HG02943 (cell line): ENCODE results near the gene UBE2I.

Source experiments
- ATAC-seq: cut with Tn5 transposase; IDR thresholded peaks from one replicate; pipeline ENCODE4 v1.9.1; 2021; ENCODE audit warnings: mild to moderate bottlenecking, low read depth, moderate library complexity; ENCODE audit not compliant: unreplicated experiment

UBE2I gene

DNA sequence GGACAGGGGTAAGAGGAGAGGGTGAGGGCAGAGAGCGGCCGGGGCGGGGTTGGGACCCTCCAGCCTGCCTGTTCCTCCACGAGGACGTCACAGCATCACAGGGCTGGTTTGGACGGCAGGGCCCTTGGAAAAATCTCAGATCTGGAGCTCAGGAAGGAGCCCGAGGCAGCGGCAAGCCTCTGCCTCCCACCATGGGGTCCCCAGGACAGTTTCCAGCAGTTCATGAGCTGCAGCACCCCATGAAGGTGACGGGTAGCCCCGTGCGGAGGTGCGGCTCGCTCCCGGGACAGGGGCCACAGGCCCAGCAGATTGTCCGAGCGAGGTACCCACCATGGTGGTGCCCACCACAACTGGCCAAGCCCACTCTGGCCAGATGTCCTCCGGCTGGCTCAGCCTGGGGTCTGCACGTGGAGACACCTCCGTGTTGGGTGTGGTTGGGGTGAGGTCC lies 32.3 kb upstream of the UBE2I start:
- no peak for ATAC-seq

DNA sequence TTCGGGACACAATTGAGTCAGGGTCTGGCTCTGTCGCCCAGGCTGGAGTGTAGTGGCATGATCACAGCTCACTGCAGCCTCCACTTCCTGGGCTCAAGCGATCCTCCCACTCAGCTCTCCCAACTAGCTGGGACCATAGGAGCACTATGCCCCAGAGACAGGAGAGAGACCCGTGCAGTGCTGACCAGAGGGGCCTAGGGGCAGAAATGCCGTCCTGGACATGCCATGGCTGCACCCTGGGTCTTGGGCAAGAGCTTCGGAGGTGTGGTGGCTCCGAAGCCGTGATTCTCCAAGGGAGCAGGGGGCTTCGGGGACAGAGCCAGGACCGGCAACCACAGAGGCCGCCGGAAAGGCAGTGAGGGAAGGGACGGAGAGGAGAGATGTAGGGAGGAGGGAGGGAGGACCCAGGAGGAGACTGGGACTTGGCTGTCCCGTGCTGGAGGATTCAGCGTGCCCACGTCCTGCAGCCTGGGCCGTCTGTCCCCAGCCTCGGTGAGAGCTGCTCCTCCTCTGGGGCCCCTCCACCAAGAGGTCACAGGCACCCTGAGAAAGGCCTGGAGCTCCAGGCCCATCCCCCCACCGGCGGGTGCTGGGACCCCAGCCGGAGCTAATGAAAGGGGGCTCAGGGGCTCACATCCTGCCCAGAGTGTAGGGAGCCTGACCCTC lies 31.7 kb upstream of the UBE2I start:
- ATAC-seq, result no peak

DNA sequence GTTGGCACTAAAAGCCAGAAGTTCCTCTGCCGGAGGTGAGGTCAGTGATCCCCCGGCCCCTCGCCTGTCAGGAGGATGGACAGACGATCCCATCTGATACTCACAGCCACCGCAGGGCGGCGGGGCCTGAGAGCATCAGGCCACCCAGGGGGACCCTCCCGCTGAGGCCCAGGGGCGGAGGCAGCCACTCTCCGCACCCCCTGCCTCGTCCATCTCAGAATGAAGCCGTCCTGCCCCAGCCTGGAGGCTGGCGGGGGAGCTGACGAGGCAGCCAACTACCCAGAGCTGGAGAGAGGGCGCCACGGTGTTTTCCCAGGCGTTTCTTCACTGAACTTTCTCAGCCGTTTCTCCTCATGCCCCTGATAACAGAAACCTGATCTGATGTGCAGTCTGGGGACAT lies 31.0 kb upstream of the UBE2I start:
- no peak for ATAC-seq

DNA sequence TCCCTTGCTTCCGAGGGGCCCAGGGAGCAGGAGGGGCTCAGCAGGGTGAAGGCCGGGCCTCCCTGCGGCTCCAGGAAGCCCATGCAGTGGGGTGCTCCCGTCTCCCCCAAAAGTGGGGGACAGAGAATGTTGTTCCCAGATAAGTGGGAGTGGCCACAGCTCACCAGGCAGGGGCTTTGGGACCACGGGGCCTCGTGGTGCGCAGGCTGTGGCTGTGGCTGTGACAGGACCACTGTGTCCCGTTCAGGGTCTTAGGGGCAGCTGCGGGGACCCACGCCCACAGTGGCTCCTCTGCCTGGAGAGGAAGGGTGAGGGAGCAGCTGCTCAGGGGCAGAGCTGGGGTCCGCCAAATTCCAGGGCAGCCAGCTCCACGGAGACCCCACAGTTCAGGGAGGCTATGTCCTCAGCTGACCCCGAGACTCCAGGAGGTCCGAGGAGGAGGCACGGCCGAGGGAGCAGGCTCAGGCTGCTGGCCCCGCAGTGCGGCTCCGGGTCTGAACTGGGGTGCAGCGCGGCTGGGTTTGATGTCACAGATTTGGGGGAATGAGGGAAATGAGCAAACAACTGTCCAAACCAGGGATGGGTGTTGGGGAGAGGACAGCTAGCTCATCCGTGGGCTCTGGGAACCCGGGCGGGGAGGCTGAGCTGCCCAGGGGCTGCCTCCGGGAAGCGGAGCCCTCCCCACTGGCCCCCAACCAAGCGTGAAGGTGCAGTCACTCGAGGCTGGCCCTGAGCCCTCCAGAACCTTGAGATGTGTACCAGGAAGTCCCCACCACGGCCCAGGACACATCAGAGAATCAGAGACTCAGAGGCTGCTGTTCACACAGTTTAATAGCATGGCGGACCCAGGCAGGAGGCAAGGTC lies 30.1 kb upstream of the UBE2I start:
- ATAC-seq, result no peak

DNA sequence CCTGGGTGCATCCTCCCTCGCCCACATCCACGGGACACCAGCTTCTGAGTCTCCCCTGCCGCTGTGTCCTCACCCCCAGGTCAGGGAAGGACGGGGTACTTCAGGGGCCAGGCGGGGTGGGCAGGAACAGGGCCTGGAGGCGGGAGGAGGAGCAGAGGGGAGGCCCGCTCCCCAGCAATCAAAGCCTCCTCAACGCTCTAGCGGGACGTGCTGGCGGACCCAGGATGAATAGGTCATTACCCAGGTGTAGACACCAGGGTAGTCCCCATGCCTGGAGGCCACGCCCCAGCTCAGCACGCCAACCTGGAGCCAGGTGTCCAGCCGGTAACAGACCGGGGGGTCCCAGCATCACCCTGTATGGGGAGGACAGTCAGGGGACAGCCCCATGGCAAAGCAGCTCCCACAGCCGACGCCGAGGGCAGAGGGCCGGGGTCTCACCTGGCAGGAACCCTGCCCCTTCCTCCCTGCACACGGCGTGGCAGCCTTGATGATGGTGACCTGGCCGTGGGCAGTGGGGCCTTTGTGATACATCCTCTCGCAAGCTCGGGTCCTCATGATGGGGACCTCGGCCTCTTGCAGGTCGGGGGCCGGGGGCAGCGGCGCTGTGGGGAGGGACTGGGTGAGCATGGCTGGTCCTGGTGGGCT lies 29.4 kb upstream of the UBE2I start:
- no peak for ATAC-seq

DNA sequence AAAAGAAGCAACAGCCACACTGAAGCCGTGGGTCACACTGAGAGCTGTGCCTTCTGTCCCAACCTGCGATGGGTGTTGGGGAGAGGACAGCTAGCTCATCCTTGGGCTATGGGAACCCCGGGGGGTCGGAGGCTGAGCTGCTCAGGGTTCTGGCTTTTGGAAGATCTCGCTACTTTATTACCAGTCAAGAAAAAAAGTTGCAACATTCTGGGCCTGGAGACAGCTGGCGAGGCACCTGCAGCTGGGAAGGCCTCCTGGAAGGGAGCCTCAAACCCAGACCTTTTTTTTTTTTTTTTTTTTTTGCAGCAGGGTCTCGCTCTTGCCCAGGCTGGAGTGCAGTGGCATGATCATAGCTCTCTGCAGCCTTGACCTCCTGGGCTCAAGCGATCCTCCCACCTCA lies 28.7 kb upstream of the UBE2I start:
- no peak for ATAC-seq

DNA sequence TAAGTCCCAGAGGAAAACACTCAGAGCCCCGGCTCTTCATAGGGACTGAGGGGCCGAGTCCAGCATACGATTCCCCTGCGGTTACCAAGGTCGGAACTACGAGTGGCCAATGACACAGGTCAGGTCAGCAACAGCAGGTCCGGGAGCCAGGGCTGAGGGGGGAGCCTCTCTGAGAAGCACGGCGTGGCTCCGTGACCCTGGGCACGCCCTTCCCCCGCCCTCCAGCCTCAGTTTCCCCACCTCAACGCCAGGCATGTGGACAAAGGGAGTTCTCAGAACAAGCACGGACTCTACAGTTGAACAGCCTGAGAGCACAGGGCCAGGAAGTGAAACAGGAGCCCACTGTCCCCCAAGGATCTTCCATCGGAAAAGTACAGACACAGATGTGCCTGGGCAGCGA lies 27.9 kb upstream of the UBE2I start:
- no peak for ATAC-seq

DNA sequence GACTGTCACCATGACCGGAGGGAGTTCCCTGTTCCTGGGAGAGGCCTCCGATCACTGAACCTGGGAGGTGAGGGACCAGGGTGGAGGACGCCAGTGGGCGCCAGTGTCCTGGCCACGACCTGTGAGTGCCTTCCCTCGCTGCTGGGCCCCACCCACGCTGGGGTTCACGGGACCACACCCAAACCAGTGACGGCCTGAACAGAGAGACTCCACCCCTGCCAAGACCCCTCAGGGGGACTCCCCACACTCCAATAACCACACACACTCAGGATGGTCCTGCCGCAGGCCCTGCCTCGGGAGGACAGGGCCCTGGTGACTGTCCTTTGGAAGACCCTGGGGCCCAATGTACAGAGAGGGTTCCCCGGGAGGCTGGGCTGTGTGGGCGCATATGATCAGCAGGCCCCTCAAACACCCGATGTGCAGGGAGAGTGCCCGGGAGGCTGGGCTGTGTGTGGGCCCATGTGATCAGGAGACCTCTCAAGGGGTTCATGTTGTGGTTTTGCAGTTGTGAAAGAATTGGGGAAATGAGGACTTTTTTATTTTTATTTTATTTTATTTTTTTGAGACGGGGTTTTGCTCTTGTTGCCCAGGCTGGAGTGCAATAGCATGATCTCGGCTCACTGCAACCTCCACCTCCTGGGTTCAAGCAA lies 27.0 kb upstream of the UBE2I start:
- no peak for ATAC-seq

DNA sequence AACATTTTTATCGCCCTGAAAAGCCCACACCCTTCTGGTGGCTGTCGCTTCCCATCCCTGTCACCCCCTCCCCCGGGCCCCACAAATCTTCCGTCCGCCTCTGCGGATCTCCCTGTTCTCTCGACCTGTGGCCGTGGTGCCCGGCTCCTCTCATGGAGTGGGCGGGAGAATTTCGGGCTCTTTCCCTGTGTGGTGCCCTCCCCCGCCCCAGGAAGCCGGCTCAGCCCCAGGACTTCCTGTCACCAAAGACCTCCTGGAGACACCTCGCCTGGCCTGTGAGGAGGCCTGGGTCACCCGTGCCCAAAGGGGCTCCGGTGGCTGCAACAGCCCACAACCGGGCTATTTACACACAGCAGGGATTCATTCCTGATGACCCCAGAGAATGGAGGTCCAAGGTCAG lies 26.1 kb upstream of the UBE2I start:
- no peak for ATAC-seq

DNA sequence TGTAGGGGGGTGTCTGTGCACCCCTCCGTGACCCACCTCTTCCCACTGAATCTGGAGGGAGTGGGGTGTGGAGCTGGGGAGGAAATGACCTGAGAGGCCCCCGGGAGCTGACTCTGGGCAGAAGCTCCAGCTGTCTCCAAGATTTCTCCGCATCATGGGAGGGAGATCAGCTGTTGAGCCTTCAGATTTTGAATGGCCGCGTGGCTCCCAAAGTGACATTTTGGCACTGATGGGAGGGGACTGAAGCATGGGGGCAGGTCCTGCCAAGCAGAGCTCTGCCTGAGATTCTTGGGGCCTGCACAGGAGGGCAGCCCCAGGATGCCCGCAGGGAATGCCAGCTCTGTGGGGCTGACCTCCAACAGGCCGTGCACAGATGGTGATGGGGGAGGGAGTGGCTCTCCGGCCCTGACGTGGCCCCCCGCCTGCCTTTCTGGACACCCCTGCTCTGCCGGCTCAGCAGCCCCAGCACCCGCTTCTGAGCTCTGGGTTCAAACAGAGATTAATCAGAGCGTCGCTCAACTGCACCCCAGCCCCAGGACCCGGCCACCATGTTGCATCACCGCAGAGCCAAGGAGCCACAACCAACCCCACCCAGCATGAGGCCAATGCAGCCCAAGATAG lies 25.3 kb upstream of the UBE2I start:
- no peak for ATAC-seq

DNA sequence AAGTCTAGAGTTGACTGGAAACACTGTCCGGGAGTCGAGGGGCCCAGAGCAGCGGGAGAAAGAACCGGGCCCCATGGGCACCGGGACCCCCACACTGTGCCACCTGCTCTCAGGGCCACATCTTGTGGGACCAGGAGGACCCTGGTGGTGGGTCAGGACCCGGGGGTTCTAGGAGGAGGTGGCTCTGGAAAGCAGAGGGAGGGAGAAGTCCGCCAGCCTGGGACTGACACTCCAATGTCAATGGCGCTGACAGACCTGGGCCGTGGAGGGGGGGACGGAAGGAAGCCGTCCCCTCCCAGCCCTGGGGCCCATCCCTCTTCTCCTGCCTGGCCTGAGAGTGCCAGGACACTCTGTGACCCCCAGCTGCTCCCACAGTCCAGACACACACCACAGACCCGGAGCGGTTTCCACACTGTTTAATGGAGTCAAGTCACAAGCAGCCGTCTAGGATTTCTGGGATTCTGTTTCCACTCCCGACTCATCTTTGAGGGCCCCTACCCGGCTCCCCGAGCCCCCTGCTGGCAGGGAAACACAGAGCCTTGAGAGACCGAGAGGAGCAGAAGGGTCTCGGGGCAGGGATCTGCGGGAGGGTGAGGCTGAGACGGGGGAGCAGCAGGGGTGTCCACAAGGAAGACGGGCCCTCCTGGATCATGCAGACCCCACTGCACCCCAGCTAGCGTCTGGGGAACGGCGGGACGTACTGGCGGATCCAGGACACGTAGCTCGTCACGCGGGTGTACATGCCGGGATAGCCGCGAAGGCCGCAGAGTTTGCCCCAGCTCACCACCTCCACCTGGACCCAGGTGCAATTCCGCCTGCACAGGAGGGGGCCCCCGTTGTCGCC lies 23.5 kb upstream of the UBE2I start:
- ATAC-seq, result no peak

DNA sequence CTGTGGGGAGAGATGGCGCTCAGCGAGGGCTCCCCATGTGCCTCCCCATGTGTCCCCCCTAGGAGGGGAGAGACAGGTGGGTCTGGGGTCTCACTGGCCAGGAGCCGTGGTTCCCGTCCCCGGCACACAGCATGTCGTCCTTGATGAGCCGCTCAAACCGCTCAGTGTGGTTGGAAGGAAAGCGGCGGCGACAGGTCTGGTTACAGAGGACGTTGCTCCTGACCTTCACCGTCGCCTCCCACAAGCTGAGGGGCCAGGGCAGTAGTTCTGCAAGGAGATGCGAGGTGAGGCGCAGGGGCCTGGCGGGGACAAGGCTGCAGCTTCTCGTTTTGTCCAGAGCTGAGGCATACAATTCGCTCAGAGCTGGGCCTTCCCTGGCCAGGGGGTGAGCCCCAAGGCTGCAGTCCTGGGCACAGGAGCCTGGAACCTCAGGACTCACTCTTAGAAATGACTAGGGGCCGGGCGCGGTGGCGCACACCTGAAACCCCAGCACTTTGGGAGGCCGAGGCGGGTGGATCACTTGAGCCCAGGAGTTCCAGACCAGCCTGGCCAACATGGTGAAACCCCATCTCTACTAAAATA lies 22.8 kb upstream of the UBE2I start:
- ATAC-seq, result no peak

DNA sequence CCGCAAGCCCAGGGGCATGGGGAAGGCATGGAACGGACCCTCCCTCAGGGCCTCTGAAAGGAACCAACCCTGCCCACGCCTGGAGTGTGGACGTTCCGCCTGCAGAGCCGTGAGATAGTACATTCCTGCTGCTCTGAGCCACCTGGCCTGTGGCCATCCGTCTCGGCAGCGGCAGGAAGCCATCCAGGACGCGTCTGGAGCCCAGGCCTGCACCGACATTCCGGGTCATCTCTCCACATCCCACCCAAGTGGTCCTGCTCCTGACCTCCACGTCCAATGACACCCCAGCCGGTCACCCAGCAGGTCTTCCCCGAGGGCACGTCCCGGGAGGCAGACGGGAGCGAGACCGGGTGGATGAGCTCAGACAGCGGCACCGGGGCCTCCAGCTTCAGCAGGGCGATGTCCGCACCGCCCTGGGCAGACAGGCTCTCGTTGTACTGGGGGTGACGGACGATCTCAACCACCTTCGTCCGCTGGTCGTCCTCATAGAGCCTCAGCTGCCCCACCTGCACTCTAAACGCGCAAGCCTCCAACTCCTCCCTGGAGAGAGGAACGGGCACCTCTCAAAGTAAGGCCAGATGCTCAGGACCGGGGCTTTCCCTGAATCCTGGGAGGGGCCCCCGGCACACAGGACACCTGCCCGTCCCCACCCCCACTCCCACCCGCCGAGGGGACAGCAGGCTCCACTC lies 21.3 kb upstream of the UBE2I start:
- no peak for ATAC-seq

DNA sequence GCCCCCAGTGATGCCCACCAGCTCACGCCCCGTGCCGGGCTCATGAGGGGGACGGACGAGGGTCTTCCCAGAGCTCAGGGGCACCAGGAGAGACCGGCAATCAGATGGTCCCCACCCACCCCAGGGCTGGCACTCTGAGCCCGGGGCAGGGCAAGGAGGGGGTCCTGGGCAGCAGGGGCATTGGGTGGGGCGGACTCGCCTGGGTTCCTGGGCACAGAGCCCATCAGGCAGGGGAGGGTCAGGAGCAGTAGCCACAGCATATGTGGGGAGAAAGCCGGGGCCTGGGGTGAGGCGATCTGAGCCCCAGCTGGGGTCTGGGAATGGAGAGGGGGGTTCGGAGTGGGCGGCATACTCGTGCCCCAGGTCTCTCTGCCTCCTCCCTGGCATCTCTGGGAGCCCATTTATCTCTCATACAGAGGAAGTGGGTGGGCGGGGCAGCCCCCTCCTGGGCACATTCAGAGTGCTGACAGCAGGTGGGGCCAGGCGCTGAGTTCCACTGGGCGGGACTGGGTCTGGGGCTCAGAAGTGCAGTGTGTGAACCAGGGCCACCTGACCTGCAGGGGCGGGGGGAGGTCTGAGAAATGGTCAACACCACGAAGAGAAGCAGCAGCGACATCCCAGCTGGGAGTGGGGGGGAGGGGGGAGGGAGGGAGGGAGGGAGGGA lies 20.5 kb upstream of the UBE2I start:
- ATAC-seq, result no peak

DNA sequence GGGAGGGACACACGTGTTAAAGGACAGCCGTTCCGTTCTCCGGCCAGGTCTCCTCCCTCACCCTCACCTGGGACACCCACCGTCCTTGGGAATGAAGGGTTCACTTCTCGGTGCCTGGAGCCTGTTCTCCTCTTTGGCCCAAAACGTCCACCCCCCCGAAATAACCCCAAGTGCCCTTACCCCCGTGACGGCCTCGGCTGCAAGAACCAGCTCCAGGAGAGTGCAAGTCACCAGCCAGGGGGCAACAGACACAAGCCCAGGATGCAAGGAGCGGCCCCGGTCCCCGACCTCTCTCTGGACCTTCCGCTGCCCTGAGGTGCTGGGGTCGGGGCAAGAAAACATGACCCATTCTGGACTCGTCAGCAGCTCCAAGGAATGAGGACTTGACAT lies 20.0 kb upstream of the UBE2I start:
- no peak for ATAC-seq

DNA sequence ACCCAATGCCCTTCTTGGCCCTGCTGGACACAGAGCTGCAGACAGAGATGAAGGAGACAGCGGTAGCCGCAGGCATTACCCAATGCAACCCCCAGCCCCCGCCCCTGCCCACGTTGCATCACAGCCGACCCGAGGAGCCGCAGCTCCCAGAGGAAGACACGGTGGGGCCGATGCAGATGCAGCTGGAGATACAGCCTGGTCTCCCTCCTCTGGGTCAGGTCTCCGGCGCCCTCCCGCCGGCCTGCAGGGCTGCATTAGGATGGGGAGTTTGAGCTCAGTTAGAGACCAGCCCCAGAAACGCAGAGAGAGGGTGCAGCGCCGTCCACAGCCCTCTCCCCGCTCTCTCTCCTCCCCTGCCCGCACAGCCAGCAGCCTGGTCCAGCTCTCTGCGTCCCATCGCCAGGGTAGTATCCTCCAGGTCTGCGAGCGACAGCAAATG lies 19.4 kb upstream of the UBE2I start:
- no peak for ATAC-seq

DNA sequence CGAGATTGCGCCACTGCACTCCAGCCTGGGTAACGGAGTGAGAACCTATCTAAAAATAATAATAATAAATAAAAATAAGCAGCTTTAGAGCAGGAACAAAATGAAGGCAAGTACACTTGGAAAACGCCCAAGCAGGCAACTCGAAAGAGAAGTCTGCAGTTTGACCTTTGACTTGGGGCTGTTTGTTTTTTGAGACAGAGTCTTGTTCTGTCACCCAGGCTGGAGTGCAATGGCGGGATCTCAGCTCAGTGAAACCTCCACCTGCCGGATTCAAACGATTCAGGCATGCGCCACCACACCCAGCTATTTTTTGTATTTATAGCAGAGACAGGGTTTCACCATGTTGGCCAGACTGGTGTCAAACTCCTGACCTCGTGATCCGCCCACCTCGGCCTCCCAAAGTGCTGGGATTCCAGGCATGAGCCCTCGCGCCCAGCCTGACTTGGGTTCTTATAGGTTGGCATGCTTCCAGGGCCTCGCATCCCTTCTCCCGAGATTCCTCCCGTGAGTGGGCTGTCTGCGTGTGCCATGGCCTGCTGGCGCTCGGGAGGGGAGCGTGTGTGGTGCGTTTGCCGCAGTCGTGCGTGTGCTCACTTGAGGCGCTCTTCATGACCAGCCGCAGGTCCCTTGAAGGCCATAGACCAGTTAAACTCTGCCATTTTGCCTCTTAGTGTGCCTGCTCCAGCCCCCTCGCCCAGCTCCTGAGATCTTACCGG lies 18.4 kb upstream of the UBE2I start:
- no peak for ATAC-seq

DNA sequence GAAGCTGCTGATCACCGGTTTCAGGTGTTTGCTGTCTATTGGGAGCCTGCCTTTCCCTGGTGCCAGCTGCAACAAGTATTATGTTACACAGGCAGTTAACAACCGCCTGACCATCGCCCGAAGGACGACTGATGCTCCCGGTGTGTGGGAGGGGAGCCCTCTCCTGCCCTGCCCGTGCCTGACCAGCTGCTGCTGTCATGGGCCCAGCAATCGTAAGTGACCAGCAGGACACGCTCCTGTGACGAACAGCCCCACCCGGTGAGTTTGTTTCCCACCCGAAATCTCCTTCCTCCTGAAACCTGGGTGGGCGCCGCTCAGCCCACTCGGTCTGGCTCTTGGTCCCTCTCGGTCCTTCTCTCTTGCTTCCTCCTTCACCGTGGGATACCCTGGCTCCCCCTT lies 17.9 kb upstream of the UBE2I start:
- no peak for ATAC-seq
